Endothelial cell of umbilical vein (primary cell): ENCODE measurements around the gene FERMT2. TPM values are rescaled to one million over a fixed set of nuclear protein-coding genes. Genes with fewer than 3 reads are reported as not detected.

Source experiments
- BruUV-seq: library from RNA; stranded (reverse); fragments of 400-500 nt; replicated peaks from 2 replicates; lab custom pipeline; 2021; lab: Mats Ljungman, UMichigan
- CTCF ChIA-PET: fragments of 300-600, 350-600 bp; sonication (Branson Sonifier 250); formaldehyde crosslinking; loops from one replicate; lab custom pipeline; 2021; ENCODE audit warnings: antibody characterized with exemption, inconsistent platforms; lab: Charles Lee
- POLR2A ChIA-PET: fragments of 300-600, 350-600 bp; sonication (Branson Sonifier 250); formaldehyde crosslinking; loops from one replicate; lab custom pipeline; 2021; ENCODE audit warnings: antibody characterized with exemption, inconsistent platforms; lab: Charles Lee
- DNase-seq: peaks from one replicate; pipeline ENCODE4 v3.0.0-alpha.2; 2011; ENCODE audit warnings: low read depth, low spot score
- FAIRE-seq: peaks from 2 replicates; lab custom pipeline; 2011; peaks lifted over from hg19 to GRCh38; lab: Jason Lieb, UNC
- H2AFZ ChIP-seq: 2 replicates; pipeline ENCODE4 v1.6.0; 2012; ENCODE audit warnings: low read depth, low read length, control low read depth, inconsistent platforms
- H3K27ac ChIP-seq: 2 replicates; pipeline ENCODE4 v1.5.1; 2011; ENCODE audit warnings: low read depth, mild to moderate bottlenecking, control low read depth, low read length, moderate library complexity; ENCODE audit not compliant: insufficient read depth
- H3K27me3 ChIP-seq, 2 experiments: 2 replicates each; pipeline versions ENCODE4 v1.6.0 to v1.6.1; 2011; ENCODE audit warnings: low read length in 2 of 2, mixed read lengths in 1 of 2; ENCODE audit not compliant: control insufficient read depth in 2 of 2, insufficient read depth in 2 of 2
- H3K36me3 ChIP-seq, 2 experiments: 2 replicates in 1 of 2; 3 replicates in 1 of 2; pipeline ENCODE4 v1.5.1; 2011; ENCODE audit warnings: low read length in 2 of 2, mild to moderate bottlenecking in 1 of 2, moderate library complexity in 1 of 2; ENCODE audit not compliant: control insufficient read depth in 2 of 2, insufficient read depth in 2 of 2; ENCODE audit errors: extremely low read depth in 1 of 2
- H3K4me1 ChIP-seq: 3 replicates; pipeline ENCODE4 v1.5.1; 2011; ENCODE audit warnings: mild to moderate bottlenecking, low read length; ENCODE audit not compliant: control insufficient read depth, insufficient read depth; ENCODE audit errors: extremely low read depth
- H3K4me2 ChIP-seq: 2 replicates; pipeline ENCODE4 v1.6.1; 2011; ENCODE audit warnings: low read length, control low read depth, mixed read lengths; ENCODE audit not compliant: insufficient read depth
- H3K4me3 ChIP-seq, 3 experiments: fragments of 200-600 bp in 1 of 3; sonication (generic), shearing (Covaris generic) in 1 of 3; replicated peaks in 1 of 3; 2 replicates each; pipeline ENCODE4 v1.5.1; 2011 to 2016; ENCODE audit warnings: control low read depth in 3 of 3, low read length in 3 of 3, mild to moderate bottlenecking in 2 of 3, inconsistent platforms in 1 of 3, low read depth in 1 of 3, moderate library complexity in 1 of 3; ENCODE audit not compliant: insufficient read depth in 1 of 3
- H3K79me2 ChIP-seq: 2 replicates; pipeline ENCODE4 v1.6.0; 2012; ENCODE audit warnings: low read length, inconsistent platforms; ENCODE audit not compliant: control insufficient read depth, insufficient read depth
- H3K9ac ChIP-seq: replicated peaks from 2 replicates; pipeline ENCODE3; 2011; ENCODE audit warnings: low read length, control low read depth; ENCODE audit not compliant: insufficient read depth; ENCODE audit errors: extremely low read depth
- H3K9me1 ChIP-seq: replicated peaks from 3 replicates; pipeline ENCODE4 v1.6.0; 2011; ENCODE audit warnings: mild to moderate bottlenecking, low read length; ENCODE audit not compliant: control insufficient read depth, insufficient read depth; ENCODE audit errors: extremely low read depth
- H3K9me3 ChIP-seq: replicated peaks from 2 replicates; pipeline ENCODE4 v1.5.1; 2012; ENCODE audit warnings: low read length, inconsistent platforms; ENCODE audit not compliant: control insufficient read depth, insufficient read depth
- H4K20me1 ChIP-seq: replicated peaks from 2 replicates; pipeline ENCODE3; 2011; ENCODE audit warnings: mild to moderate bottlenecking, low read length; ENCODE audit not compliant: control insufficient read depth, insufficient read depth; ENCODE audit errors: extremely low read depth
- CTCF ChIP-seq, 2 donors: IDR thresholded peaks; 1 replicate in 1 of 2; 2 replicates in 1 of 2; pipeline ENCODE4 v1.5.1; 2011; ENCODE audit warnings: low read length in 2 of 2, mild to moderate bottlenecking in 2 of 2, moderate library complexity in 2 of 2, control low read depth in 1 of 2, inconsistent platforms in 1 of 2, low read depth in 1 of 2; ENCODE audit not compliant: insufficient read depth in 1 of 2; ENCODE audit errors: extremely low read depth in 1 of 2
- EZH2 ChIP-seq: IDR thresholded peaks from 2 replicates; pipeline ENCODE4 v1.6.1; 2012; ENCODE audit warnings: borderline replicate concordance, low read depth, mild to moderate bottlenecking, moderate library complexity, low read length, inconsistent platforms; ENCODE audit not compliant: severe bottlenecking
- FOS ChIP-seq: IDR thresholded peaks from 2 replicates; pipeline ENCODE4 v1.6.1; 2011; ENCODE audit warnings: mild to moderate bottlenecking, low read length, moderate library complexity, borderline replicate concordance; ENCODE audit not compliant: insufficient read depth
- GATA2 ChIP-seq: IDR thresholded peaks from 2 replicates; pipeline ENCODE4 v1.7.0; 2011; ENCODE audit warnings: low read depth, mild to moderate bottlenecking, moderate library complexity, mixed read lengths, low read length; ENCODE audit not compliant: insufficient read length, insufficient read depth
- JUN ChIP-seq: IDR thresholded peaks from 2 replicates; pipeline ENCODE4 v1.6.1; 2011; ENCODE audit warnings: borderline replicate concordance, low read depth; ENCODE audit not compliant: insufficient read length, insufficient read depth
- MYC ChIP-seq: IDR thresholded peaks from one replicate; pipeline ENCODE4 v1.6.1; 2011; ENCODE audit warnings: mild to moderate bottlenecking, low read depth, low read length
- POLR2A ChIP-seq: IDR thresholded peaks from 2 replicates; pipeline ENCODE4 v1.6.1; 2012; ENCODE audit warnings: low read depth, mild to moderate bottlenecking, control low read depth, low read length
- POLR2AphosphoS5 ChIP-seq: IDR thresholded peaks from 2 replicates; pipeline ENCODE4 v1.6.1; 2012; ENCODE audit warnings: low read depth, mild to moderate bottlenecking, control low read depth, low read length, moderate library complexity; ENCODE audit not compliant: insufficient read depth
- dilution Hi-C: fragments of 300-500 bp; cut with MboI; formaldehyde crosslinking; loops from one replicate; pipeline ENCODE4 v1.15.0; 2019; ENCODE audit warnings: low sequenced_read_pairs; ENCODE audit not compliant: extremely low pct_ligation_motif_present
- intact Hi-C: fragments of 100-400 bp; cut with micrococcal nuclease; formaldehyde crosslinking; loops from one replicate; pipeline ENCODE4 v1.10.0; 2022
- polyA plus RNA-seq, 4 experiments: library from polyadenylated mRNA; depleted of rRNA in 3 of 4; stranded (reverse) in 3 of 4; unstranded in 1 of 4; fragments of >200 nt; gene quantifications; 2 replicates each; pipeline versions ENCODE4 v1.2.1 to v1.2.3, GENCODE V29; 2011 to 2012; ENCODE audit warnings: missing spikeins in 1 of 4
- total RNA-seq: library from RNA; stranded (reverse); gene quantifications from 2 replicates; pipeline ENCODE4 v1.2.3, GENCODE V29; 2021
- TF ChIP-seq, protein P1 (sequence below): IDR thresholded peaks from 2 replicates; pipeline ENCODE4 v1.6.1; 2011; ENCODE audit not compliant: insufficient read depth, insufficient read length

Gene FERMT2
- total and polyA plus RNA-seq, 2 donors (not counting 3 experiments of a cell fraction or from before 2014, with no cell fraction given): 58.7 to 108 TPM

DNA sequence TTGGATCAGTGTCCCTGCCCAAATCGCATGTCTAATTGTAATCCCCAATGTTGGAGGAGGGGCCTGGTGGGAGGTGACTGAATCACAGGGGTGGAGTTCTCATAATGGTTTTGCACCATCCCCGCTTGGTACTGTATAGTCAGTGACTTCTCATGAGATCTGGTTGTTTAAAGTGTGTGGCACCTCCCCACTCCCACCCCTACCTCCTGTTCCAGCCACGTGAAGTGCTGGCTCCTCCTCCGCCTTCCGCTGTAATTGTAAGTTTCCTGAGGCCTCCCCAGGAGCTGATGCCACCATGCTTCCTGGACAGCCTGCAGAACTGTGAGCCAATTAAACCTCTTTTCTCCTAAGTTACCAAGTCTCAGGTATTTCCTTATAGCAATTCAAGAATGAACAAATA is 67.2 kb downstream of the FERMT2 start:
- POLR2A ChIA-PET: no interaction called here
- Histone ChIP-seq H3K36me3 (peaks cover 3 to 5% of the 10 kb centered on the region in 2 experiments), H3K27me3 (no peaks in the 10 kb centered on the region), H3K9me1 (no peaks in the 10 kb centered on the region), H2AFZ (no peak overlapping the region), H3K4me3 (no peak overlapping the region), H3K9me3 (no peaks in the 10 kb centered on the region), H3K4me1 (peaks cover 4% of the 10 kb centered on the region), H4K20me1 (no peaks in the 10 kb centered on the region), H3K4me2 (no peak overlapping the region), H3K79me2 (peaks cover 21% of the 10 kb centered on the region), H3K9ac (no peak overlapping the region), H3K27ac (no peak overlapping the region)
- DNase-seq: no peak
- FAIRE-seq: no peak
- no peak for TF ChIP-seq MYC
- no peak for TF ChIP-seq POLR2AphosphoS5
- TF ChIP-seq FOS: no peak
- no peak for TF ChIP-seq CTCF (IDR thresholded peaks at IDR 0.05; ENCODE audit: extremely low read depth in 1 of 2, insufficient read depth in 1 of 2, low read depth in 1 of 2, low read length in 2 of 2)
- TF ChIP-seq, protein P1, sequence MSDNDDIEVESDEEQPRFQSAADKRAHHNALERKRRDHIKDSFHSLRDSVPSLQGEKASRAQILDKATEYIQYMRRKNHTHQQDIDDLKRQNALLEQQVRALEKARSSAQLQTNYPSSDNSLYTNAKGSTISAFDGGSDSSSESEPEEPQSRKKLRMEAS: no peak
- no peak for TF ChIP-seq POLR2A
- no peak for TF ChIP-seq JUN
- TF ChIP-seq GATA2: no peak
- no peak for TF ChIP-seq EZH2
- CTCF ChIA-PET: no interaction called here
- BruUV-seq: no TSS peak
- intact Hi-C loops: loop anchor here (5.0 kb wide), 1 partner anchor 34 kb away; no protein-coding TSS in a partner anchor
- dilution Hi-C loops: no loop called here
